ENCODE results near the gene TOGARAM2.

GRCh38 chr2:29055601-29056000 lies 74.5 kb downstream of the TOGARAM2 start:
- TF ChIP-seq CTCF (IDR thresholded peaks at IDR 0.05) (no peak), POLR2A (IDR thresholded peaks at IDR 0.05) (no peak)

All from testis (tissue), 2 donors.